ENCODE data around the gene NPEPL1.

DNA sequence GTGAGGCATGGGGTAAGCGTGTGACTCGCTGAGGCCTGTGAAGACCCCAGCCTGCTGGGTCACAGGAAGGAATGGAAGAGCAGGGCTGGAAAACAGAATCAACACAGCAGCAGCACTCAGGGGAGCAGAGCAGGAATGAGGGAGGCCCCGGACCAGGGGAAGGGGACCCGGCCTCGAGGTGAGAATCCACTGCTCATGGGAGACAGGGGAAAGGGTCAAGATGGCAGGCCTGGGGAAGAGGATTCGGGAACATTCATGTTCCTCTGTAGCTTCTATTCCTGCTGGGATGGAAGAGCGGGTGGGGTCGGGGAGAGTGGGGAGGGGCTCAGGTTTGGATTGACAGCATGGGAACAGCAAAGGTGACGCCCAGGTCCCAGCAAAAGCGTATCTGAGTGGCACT, 59.4 kb downstream of the NPEPL1 start:
- TF ChIP-seq EZH2 (IDR thresholded peaks at IDR 0.05; ENCODE audit: insufficient read depth, poor library complexity, severe bottlenecking) (no peak), EZH2phosphoT487 (IDR thresholded peaks at IDR 0.05; ENCODE audit: insufficient read depth, low read depth) (no peak)
